ENCODE measurements around the gene ADAMTS9. TPM values are rescaled to one million over a fixed set of nuclear protein-coding genes. Genes with fewer than 3 reads are reported as not detected.

The ADAMTS9 gene
- total and polyA plus RNA-seq, 2 of the 13 experiments (the other 11 are each of a cell fraction or from before 2014, with no cell fraction given) = 0.02 to 0.09 TPM

DNA sequence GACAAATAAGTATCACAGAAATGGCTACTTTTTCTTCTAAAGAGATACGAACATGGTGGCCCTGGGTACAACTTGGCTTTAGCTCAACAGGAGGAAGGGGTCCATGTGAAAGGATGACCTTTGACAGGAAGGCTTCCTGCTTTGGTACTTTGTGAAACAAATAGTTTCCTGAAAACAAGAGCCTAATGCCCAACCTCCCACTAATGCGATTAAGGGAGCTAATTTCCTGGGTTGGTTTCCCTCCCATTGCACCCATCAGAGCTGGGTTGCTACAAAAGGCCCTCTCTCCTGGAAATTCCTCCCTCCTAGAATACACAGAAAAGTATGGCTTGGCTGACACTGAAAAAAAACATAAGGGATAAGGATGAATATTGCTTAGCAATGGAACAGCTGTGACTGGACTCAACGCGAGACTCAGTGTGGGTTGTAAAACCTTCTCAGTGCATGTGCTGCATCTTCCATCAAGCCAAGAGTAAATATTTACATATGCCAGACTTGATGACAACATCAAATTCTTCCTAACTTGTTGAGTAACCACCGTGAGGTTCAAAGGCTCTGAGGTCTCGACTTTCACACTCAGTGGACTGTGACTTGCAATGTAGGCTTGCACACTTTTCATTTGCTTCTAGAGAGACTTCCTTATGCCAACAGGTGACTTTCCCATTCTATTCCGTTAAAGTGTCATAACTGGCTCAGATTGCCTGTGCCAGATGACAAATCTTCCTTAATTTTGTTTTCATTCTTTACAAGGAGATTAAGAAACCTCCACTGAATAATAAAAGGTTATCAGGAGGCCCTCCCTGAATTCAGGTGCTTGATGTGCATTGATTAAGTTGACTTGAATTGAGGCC is 60.1 kb downstream of the ADAMTS9 start (continued):
- TF ChIP-seq RCOR2 (CRISPR knock-in tag; IDR thresholded peaks at IDR 0.05) (0 out of 2 replicates have a peak, but pooled peaks have one; percentile 20), NAIF1 (CRISPR knock-in tag; IDR thresholded peaks at IDR 0.05; ENCODE audit: borderline replicate concordance) (no peak), ZNF264 (CRISPR knock-in tag; IDR thresholded peaks at IDR 0.05) (no peak), ZNF282 (IDR thresholded peaks at IDR 0.05; ENCODE audit: partially characterized antibody) (no peak), NONO (IDR thresholded peaks at IDR 0.05) (no peak), NONO (CRISPR knock-in tag; conservative IDR thresholded peaks at IDR 0.05) (no peak), KLF13 (CRISPR knock-in tag; IDR thresholded peaks at IDR 0.05) (no peak), RFXAP (CRISPR knock-in tag; IDR thresholded peaks at IDR 0.05; ENCODE audit: borderline replicate concordance) (no peak), RBAK (CRISPR knock-in tag; IDR thresholded peaks at IDR 0.05) (no peak), ZNF7 (CRISPR knock-in tag; IDR thresholded peaks at IDR 0.05) (no peak), ZBTB20 (CRISPR knock-in tag; IDR thresholded peaks at IDR 0.05; ENCODE audit: borderline replicate concordance, low read depth) (no peak), SMC3 (IDR thresholded peaks at IDR 0.05; ENCODE audit: low read length) (no peak), PHF5A (CRISPR knock-in tag; IDR thresholded peaks at IDR 0.05; ENCODE audit: low read depth, unreplicated experiment) (no peak), NR2F1 (CRISPR knock-in tag; IDR thresholded peaks at IDR 0.05) (peak; percentile 32 to 35; a peak in 2 of 4 replicates), HNF4A (CRISPR knock-in tag; IDR thresholded peaks at IDR 0.05) (peak; percentile 78), ZFY (CRISPR knock-in tag; IDR thresholded peaks at IDR 0.05) (no peak), MED1 (CRISPR knock-in tag; IDR thresholded peaks at IDR 0.05) (no peak), ZNF17 (CRISPR knock-in tag; IDR thresholded peaks at IDR 0.05) (no peak), ZNF484 (CRISPR knock-in tag; IDR thresholded peaks at IDR 0.05; ENCODE audit: borderline replicate concordance, low read depth) (no peak), ZNF737 (CRISPR knock-in tag; IDR thresholded peaks at IDR 0.05; ENCODE audit: borderline replicate concordance) (no peak), ZNF790 (CRISPR knock-in tag; IDR thresholded peaks at IDR 0.05; ENCODE audit: borderline replicate concordance) (no peak), SYNCRIP (IDR thresholded peaks at IDR 0.05; ENCODE audit: insufficient read depth, low read depth, low read length) (no peak)
- TF ChIP-seq, protein P1, sequence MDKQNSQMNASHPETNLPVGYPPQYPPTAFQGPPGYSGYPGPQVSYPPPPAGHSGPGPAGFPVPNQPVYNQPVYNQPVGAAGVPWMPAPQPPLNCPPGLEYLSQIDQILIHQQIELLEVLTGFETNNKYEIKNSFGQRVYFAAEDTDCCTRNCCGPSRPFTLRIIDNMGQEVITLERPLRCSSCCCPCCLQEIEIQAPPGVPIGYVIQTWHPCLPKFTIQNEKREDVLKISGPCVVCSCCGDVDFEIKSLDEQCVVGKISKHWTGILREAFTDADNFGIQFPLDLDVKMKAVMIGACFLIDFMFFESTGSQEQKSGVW (CRISPR knock-in tag; IDR thresholded peaks at IDR 0.05; ENCODE audit: borderline replicate concordance) = no peak
- TF ChIP-seq, protein P2, sequence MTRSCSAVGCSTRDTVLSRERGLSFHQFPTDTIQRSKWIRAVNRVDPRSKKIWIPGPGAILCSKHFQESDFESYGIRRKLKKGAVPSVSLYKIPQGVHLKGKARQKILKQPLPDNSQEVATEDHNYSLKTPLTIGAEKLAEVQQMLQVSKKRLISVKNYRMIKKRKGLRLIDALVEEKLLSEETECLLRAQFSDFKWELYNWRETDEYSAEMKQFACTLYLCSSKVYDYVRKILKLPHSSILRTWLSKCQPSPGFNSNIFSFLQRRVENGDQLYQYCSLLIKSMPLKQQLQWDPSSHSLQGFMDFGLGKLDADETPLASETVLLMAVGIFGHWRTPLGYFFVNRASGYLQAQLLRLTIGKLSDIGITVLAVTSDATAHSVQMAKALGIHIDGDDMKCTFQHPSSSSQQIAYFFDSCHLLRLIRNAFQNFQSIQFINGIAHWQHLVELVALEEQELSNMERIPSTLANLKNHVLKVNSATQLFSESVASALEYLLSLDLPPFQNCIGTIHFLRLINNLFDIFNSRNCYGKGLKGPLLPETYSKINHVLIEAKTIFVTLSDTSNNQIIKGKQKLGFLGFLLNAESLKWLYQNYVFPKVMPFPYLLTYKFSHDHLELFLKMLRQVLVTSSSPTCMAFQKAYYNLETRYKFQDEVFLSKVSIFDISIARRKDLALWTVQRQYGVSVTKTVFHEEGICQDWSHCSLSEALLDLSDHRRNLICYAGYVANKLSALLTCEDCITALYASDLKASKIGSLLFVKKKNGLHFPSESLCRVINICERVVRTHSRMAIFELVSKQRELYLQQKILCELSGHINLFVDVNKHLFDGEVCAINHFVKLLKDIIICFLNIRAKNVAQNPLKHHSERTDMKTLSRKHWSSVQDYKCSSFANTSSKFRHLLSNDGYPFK (CRISPR knock-in tag; IDR thresholded peaks at IDR 0.05; ENCODE audit: borderline replicate concordance) = no peak
- TF ChIP-seq, protein P3, sequence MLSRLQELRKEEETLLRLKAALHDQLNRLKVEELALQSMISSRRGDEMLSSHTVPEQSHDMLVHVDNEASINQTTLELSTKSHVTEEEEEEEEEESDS (CRISPR knock-in tag; IDR thresholded peaks at IDR 0.05; ENCODE audit: borderline replicate concordance) = no peak
- TF ChIP-seq, protein P4, sequence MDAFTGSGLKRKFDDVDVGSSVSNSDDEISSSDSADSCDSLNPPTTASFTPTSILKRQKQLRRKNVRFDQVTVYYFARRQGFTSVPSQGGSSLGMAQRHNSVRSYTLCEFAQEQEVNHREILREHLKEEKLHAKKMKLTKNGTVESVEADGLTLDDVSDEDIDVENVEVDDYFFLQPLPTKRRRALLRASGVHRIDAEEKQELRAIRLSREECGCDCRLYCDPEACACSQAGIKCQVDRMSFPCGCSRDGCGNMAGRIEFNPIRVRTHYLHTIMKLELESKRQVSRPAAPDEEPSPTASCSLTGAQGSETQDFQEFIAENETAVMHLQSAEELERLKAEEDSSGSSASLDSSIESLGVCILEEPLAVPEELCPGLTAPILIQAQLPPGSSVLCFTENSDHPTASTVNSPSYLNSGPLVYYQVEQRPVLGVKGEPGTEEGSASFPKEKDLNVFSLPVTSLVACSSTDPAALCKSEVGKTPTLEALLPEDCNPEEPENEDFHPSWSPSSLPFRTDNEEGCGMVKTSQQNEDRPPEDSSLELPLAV (CRISPR knock-in tag; conservative IDR thresholded peaks at IDR 0.05; ENCODE audit: low read depth) = no peak
